ENCODE data around the gene AK4. TPM values are rescaled to one million over a fixed set of nuclear protein-coding genes. Genes with fewer than 3 reads are reported as not detected.

AK4 gene
- total and polyA plus RNA-seq, 2 of the 8 experiments (the other 6 are each of a cell fraction or from before 2014, with no cell fraction given), result 64.5 to 175 TPM

DNA sequence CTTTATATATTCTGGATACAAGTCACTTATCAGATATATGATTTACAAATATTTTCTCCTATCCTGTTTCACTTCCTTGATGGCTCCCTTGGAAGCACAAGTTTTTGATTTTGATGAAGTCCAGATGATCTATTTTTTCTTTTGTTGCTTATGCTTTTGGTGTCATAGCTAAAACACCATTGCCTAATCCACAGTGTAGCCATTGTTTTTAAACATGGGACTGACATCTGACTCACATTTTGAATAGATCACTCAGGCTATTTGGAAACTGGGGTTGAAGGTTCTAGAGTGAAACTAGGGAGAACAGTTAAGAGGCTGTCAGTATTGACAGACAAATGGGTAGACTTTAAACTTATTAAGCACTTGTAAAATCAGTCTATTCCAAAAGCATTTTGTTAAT lies 16.6 kb downstream of the AK4 start:
- Histone ChIP-seq H3K27me3 (replicated peaks in 1 of 4; ENCODE audit: control insufficient read depth in 3 of 4, extremely low read depth in 1 of 4, insufficient read depth in 3 of 4, low read length in 3 of 4) (no peaks in the 10 kb centered on the region), H4K91ac (replicated peaks; ENCODE audit: insufficient read length, low read length) (no peak overlapping the region), H3K4ac (replicated peaks; ENCODE audit: insufficient read length, low read depth, low read length) (no peak overlapping the region), H3K4me3 (ENCODE audit: extremely low read depth in 1 of 4, insufficient read depth in 2 of 4, low read depth in 3 of 4, low read length in 4 of 4) (no peak overlapping the region), H3K79me2 (ENCODE audit: control insufficient read depth in 1 of 2, insufficient read depth in 2 of 2, low read length in 2 of 2) (peaks cover 0 to 97% of the 10 kb centered on the region in 2 experiments; a peak in 3 of 4 replicates), H2AFZ (ENCODE audit: low read length) (no peak overlapping the region), H3K79me1 (ENCODE audit: low read depth, low read length) (peaks cover 3% of the 10 kb centered on the region; the same call in 1 of the 2 replicates), H2BK12ac (ENCODE audit: low read depth, low read length) (no peak overlapping the region), H3K36me3 (ENCODE audit: control insufficient read depth in 2 of 4, insufficient read depth in 4 of 4, low read length in 3 of 4) (no peaks in the 10 kb centered on the region), H3K27ac (ENCODE audit: low read depth, low read length) (no peak overlapping the region), H3K9me3 (ENCODE audit: insufficient read depth in 2 of 2, low read depth in 1 of 2, low read length in 1 of 2) (no peaks in the 10 kb centered on the region), H2BK120ac (replicated peaks; ENCODE audit: low read depth, low read length) (no peak overlapping the region), H3K4me1 (replicated peaks in 1 of 4; ENCODE audit: control insufficient read depth in 3 of 4, insufficient read depth in 4 of 4, low read length in 3 of 4) (peaks cover 0 to 12% (median 4%) of the 10 kb centered on the region in 4 experiments; a peak in 4 of 7 replicates), H3K9ac (replicated peaks in 1 of 4; ENCODE audit: extremely low read depth in 1 of 4, low read depth in 3 of 4, low read length in 3 of 4) (no peak overlapping the region), H2BK15ac (ENCODE audit: low read length) (no peak overlapping the region), H3K23me2 (ENCODE audit: low read depth, low read length) (no peaks in the 10 kb centered on the region; the same call in 1 of the 2 replicates), H2BK5ac (ENCODE audit: low read depth, low read length) (no peak overlapping the region), H2AK5ac (ENCODE audit: low read depth, low read length) (no peak overlapping the region), H3K18ac (ENCODE audit: extremely low read depth, low read length) (no peak overlapping the region), H3K56ac (replicated peaks; ENCODE audit: insufficient read length, low read depth, low read length) (no peak overlapping the region), H3K4me2 (ENCODE audit: insufficient read depth in 1 of 2, low read depth in 2 of 2, low read length in 2 of 2) (no peak overlapping the region), H2BK20ac (ENCODE audit: low read length) (no peak overlapping the region), H4K20me1 (replicated peaks in 1 of 2; ENCODE audit: control insufficient read depth in 1 of 2, insufficient read depth in 2 of 2, low read length in 2 of 2) (peaks cover 3 to 8% of the 10 kb centered on the region in 2 experiments), H3K14ac (ENCODE audit: insufficient read length) (no peak overlapping the region), H4K5ac (ENCODE audit: insufficient read length, low read depth, low read length) (no peak overlapping the region), H3K23ac (ENCODE audit: insufficient read length) (no peak overlapping the region), H4K8ac (ENCODE audit: extremely low read depth, insufficient read depth, low read length) (no peak overlapping the region)
- ChIA-PET POLR2A (ENCODE audit: partially characterized antibody) (interaction anchor here (1.0 to 8.3 kb wide), 3 partner anchors 9 to 15 kb away, joined by 3 to 48 read pairs (median 3); partner anchors contain the start of gene AK4), CTCF (ENCODE audit: partially characterized antibody) (interaction anchor here (1.9 kb wide), 1 partner anchor 45 kb away, joined by 4 read pairs; no protein-coding TSS in a partner anchor)
- TF ChIP-seq GTF2F1 (IDR thresholded peaks at IDR 0.05; ENCODE audit: borderline replicate concordance, low read depth, low read length) (no peak), CHD1 (IDR thresholded peaks at IDR 0.05; ENCODE audit: low read depth, low read length) (no peak), EGR1 (IDR thresholded peaks at IDR 0.05; ENCODE audit: borderline replicate concordance, low read depth, low read length) (no peak)
- TF ChIP-seq, protein P1, sequence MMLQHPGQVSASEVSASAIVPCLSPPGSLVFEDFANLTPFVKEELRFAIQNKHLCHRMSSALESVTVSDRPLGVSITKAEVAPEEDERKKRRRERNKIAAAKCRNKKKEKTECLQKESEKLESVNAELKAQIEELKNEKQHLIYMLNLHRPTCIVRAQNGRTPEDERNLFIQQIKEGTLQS (IDR thresholded peaks at IDR 0.05; ENCODE audit: insufficient read depth, low read depth, low read length), result no peak
- no peak for FAIRE-seq
- DNase-seq (ENCODE audit: low read depth in 1 of 2, low spot score in 2 of 2), result no peak

Measured in H1 (cell line).